ENCODE measurements around the gene CNN2. TPM values are rescaled to one million over a fixed set of nuclear protein-coding genes. Genes with fewer than 3 reads are reported as not detected.
A peak's percentile ranks its signal among the peaks of the same experiment; 100 is the strongest.

CNN2 gene
- total RNA-seq, 3 donors from 2014 or later (not counting 1 experiment from before 2014, with no cell fraction given), result 163 to 276 (median 179) TPM

DNA sequence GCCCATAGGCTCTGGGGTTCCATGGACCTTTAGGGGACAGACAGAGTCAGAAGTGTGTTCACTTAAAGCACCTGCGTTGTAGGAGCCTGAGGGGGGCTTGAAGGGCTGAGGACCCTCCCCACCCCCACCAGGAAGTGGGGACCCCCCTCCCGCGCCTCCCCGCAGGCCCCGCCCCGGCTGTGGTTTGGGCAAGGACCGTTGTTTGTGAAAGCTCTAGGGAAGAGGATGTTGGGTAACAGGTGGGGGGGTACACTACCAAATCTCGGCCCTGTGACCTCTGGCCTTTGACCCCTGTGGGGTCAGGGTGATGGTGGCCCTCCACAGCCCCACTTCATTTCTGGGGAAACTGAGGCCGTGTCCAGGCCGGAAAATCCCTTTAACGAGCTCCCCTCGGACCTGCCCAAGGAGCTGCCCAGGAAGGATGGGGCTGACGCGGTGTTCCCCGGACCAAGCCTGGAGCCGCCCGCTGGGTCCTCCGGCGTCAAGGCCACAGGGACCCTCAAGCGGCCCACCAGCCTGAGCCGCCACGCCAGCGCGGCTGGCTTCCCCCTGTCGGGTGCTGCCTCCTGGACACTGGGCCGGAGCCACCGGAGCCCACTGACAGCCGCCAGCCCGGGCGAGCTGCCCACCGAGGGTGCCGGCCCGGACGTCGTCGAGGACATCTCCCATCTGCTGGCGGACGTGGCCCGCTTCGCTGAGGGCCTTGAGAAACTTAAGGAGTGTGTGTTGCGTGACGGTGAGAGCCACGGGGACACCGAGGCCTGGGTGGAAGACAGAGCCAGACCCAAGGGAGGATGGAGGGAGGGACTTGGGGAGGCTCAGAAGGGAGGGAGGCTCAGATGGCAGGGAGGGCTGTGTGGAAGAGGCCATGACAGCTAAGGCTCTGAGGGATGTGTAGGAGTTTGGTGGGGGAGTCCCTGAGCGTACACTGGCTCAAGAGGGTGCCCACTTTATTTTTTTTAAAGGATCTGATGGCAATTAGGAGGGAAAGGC, 41.9 kb downstream of the CNN2 start:
- ATAC-seq, result peak; percentile 11 to 18 (median 15)
- intact Hi-C loops (cut with micrococcal nuclease), result loop anchor here (5.0 kb wide), 2 partner anchors 34 to 36 kb away; partner anchors contain the start of gene GPX4
- Mint-ChIP-seq H3K27me3 (ENCODE audit: low read depth in 2 of 2) (no peaks in the 10 kb centered on the region), H3K4me3 (peak overlapping the region; percentile 91), H3K4me1 (peaks cover 32 to 59% of the 10 kb centered on the region in 2 donors), H3K27ac (peak overlapping the region; percentile 88 to 93), H3K9me3 (no peaks in the 10 kb centered on the region), H3K36me3 (no peaks in the 10 kb centered on the region)
- peaks cover 80% of the 10 kb centered on the region for H3K4me1 ChIP-seq (ENCODE audit: control insufficient read depth, insufficient read depth, low read length)
- peak overlapping the region; percentile 94 for H3K27ac ChIP-seq (ENCODE audit: low read length)
- peak; percentile 63 to 81 for DNase-seq
- no peaks in the 10 kb centered on the region for H3K27me3 ChIP-seq (ENCODE audit: control insufficient read depth, insufficient read depth, low read length)
- peak overlapping the region; percentile 97 for H3K4me3 ChIP-seq (ENCODE audit: low read length)
- H3K9me3 ChIP-seq (ENCODE audit: control insufficient read depth, insufficient read depth, low read length), result no peaks in the 10 kb centered on the region
- H3K36me3 ChIP-seq (ENCODE audit: control insufficient read depth, insufficient read depth, low read length), result peaks cover 40% of the 10 kb centered on the region
- TF ChIP-seq CTCF (IDR thresholded peaks at IDR 0.05), result no peak
- WGBS (ENCODE audit: insufficient coverage), result 7% methylated on average over 42 of the region's 45 CpGs

GRCh38 chr19:1069009-1069779, 42.8 kb downstream of the CNN2 start:
- peak overlapping the region; percentile 94 for H3K27ac ChIP-seq (ENCODE audit: low read length)
- ATAC-seq (peak; percentile 7 to 51 (median 25)), DNase-seq (peak; percentile 53 to 87)
- H3K4me1 Mint-ChIP-seq, result peaks cover 33 to 55% of the 10 kb centered on the region in 2 donors
- H3K9me3 Mint-ChIP-seq, result no peaks in the 10 kb centered on the region
- no peaks in the 10 kb centered on the region for H3K36me3 Mint-ChIP-seq
- intact Hi-C loops (cut with micrococcal nuclease), result loop anchor here (5.0 kb wide), 2 partner anchors 33 to 37 kb away; partner anchors contain the start of gene GPX4
- H3K27ac Mint-ChIP-seq, result peak overlapping the region; percentile 88 to 93
- WGBS (ENCODE audit: insufficient coverage), result 10% methylated on average over 25 of the region's 25 CpGs
- H3K4me3 Mint-ChIP-seq, result peak overlapping the region; percentile 91
- no peaks in the 10 kb centered on the region for H3K9me3 ChIP-seq (ENCODE audit: control insufficient read depth, insufficient read depth, low read length)
- peaks cover 49% of the 10 kb centered on the region for H3K36me3 ChIP-seq (ENCODE audit: control insufficient read depth, insufficient read depth, low read length)
- no peaks in the 10 kb centered on the region for H3K27me3 ChIP-seq (ENCODE audit: control insufficient read depth, insufficient read depth, low read length)
- H3K4me3 ChIP-seq (ENCODE audit: low read length), result peak overlapping the region; percentile 97
- H3K27me3 Mint-ChIP-seq (ENCODE audit: low read depth in 2 of 2), result no peaks in the 10 kb centered on the region
- H3K4me1 ChIP-seq (ENCODE audit: control insufficient read depth, insufficient read depth, low read length), result peaks cover 83% of the 10 kb centered on the region
- no peak for TF ChIP-seq CTCF (IDR thresholded peaks at IDR 0.05)

DNA sequence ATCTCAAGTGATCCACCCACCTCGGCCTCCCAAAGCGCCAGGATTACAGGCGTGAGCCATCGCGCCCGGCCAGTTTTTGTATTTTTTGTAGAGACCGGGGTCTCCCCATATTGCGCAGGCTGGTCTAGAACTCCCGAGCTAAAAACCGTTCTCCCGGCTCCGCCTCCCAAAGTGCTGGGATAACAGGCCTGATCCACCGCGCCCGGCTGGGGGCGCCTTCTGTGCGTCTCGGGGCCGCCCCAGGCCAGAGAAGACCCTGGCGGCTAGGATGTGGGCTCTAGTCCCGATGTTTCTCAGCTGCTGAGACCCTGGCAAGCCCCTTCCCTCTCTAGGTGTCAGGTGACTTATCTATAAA, 44.1 kb downstream of the CNN2 start:
- DNase-seq, result no peak
- peaks cover 2% of the 10 kb centered on the region for H3K36me3 Mint-ChIP-seq
- H3K27ac Mint-ChIP-seq, result peak overlapping the region; percentile 33 to 93
- intact Hi-C loops (cut with micrococcal nuclease), result no loop called here
- no peaks in the 10 kb centered on the region for H3K9me3 Mint-ChIP-seq
- H3K27me3 Mint-ChIP-seq (ENCODE audit: low read depth in 2 of 2), result no peaks in the 10 kb centered on the region
- H3K27me3 ChIP-seq (ENCODE audit: control insufficient read depth, insufficient read depth, low read length), result no peaks in the 10 kb centered on the region
- WGBS (ENCODE audit: insufficient coverage), result 95% methylated on average over 21 of the region's 21 CpGs
- H3K4me3 ChIP-seq (ENCODE audit: low read length), result no peak overlapping the region
- peaks cover 31 to 46% of the 10 kb centered on the region in 2 donors for H3K4me1 Mint-ChIP-seq
- no peak for TF ChIP-seq CTCF (IDR thresholded peaks at IDR 0.05)
- H3K4me3 Mint-ChIP-seq, result peak overlapping the region; percentile 91
- H3K36me3 ChIP-seq (ENCODE audit: control insufficient read depth, insufficient read depth, low read length), result peaks cover 59% of the 10 kb centered on the region
- no peak for ATAC-seq
- H3K9me3 ChIP-seq (ENCODE audit: control insufficient read depth, insufficient read depth, low read length), result no peaks in the 10 kb centered on the region
- peaks cover 82% of the 10 kb centered on the region for H3K4me1 ChIP-seq (ENCODE audit: control insufficient read depth, insufficient read depth, low read length)
- no peak overlapping the region for H3K27ac ChIP-seq (ENCODE audit: low read length)

Measured in natural killer cell (primary cell).